HG03457 (cell line): ENCODE results near the gene SLC24A4.
"Not testable (repeated sequence)": the region's sequence is repeated elsewhere in the genome, so short reads cannot be mapped to it uniquely, and the experiment has no call there.

Source experiments
- ATAC-seq: cut with Tn5 transposase; IDR thresholded peaks from one replicate; pipeline ENCODE4 v1.9.1; 2021; ENCODE audit warnings: moderate number of reproducible peaks; ENCODE audit not compliant: unreplicated experiment

Gene SLC24A4

GRCh38 chr14:92534932-92535643, 212.1 kb downstream of the SLC24A4 start:
- no peak for ATAC-seq

- ATAC-seq: not testable (repeated sequence)
These were observed 213.3 kb downstream of the SLC24A4 start for GRCh38 chr14:92536231-92536630.

GRCh38 chr14:92538412-92538985, 215.5 kb downstream of the SLC24A4 start:
- ATAC-seq: no peak

GRCh38 chr14:92539419-92539818, 216.5 kb downstream of the SLC24A4 start:
- no peak for ATAC-seq

- no peak for ATAC-seq
These were observed 216.9 kb downstream of the SLC24A4 start for GRCh38 chr14:92539875-92540274.

GRCh38 chr14:92540472-92541048, 217.6 kb downstream of the SLC24A4 start:
- no peak for ATAC-seq

- ATAC-seq: no peak
These were observed 220.0 kb downstream of the SLC24A4 start for GRCh38 chr14:92542766-92543554.

GRCh38 chr14:92544051-92544720, 221.2 kb downstream of the SLC24A4 start:
- no peak for ATAC-seq

- ATAC-seq: no peak
These were observed 223.5 kb downstream of the SLC24A4 start for GRCh38 chr14:92546347-92547053.

- no peak for ATAC-seq
These were observed 226.3 kb downstream of the SLC24A4 start for GRCh38 chr14:92549105-92549858.

- ATAC-seq: no peak
These were observed 226.9 kb downstream of the SLC24A4 start for GRCh38 chr14:92549859-92550230.
